Progenitor cell of endocrine pancreas (in vitro differentiated cells): ENCODE results near the gene NFIC. TPM values are rescaled to one million over a fixed set of nuclear protein-coding genes. Genes with fewer than 3 reads are reported as not detected.
"Not testable (repeated sequence)": the region's sequence is repeated elsewhere in the genome, so short reads cannot be mapped to it uniquely, and the experiment has no call there.

Source experiments
- DNase-seq: peaks from one replicate; pipeline ENCODE4 v3.0.0; 2021; ENCODE audit warnings: low spot score; ENCODE audit not compliant: unreplicated experiment
- H3K27ac Mint-ChIP-seq: 2 replicates; pipeline ENCODE4 v1.8.0; 2021; ENCODE audit warnings: mild to moderate bottlenecking, moderate library complexity, mixed read lengths
- H3K27me3 Mint-ChIP-seq: 2 replicates; pipeline ENCODE4 v1.8.0; 2021; ENCODE audit warnings: mixed read lengths
- H3K36me3 Mint-ChIP-seq: 2 replicates; pipeline ENCODE4 v1.8.0; 2022; ENCODE audit warnings: mixed read lengths; ENCODE audit not compliant: insufficient read depth
- H3K4me1 Mint-ChIP-seq: 2 replicates; pipeline ENCODE4 v1.8.0; 2021; ENCODE audit warnings: low read depth, mixed read lengths
- H3K4me3 Mint-ChIP-seq: 2 replicates; pipeline ENCODE4 v1.8.0; 2021; ENCODE audit warnings: low read depth, mild to moderate bottlenecking, moderate library complexity, mixed read lengths
- H3K9me3 Mint-ChIP-seq: 2 replicates; pipeline ENCODE4 v1.8.0; 2021; ENCODE audit warnings: low read depth, mixed read lengths
- CTCF ChIP-seq: fragments of 200-600 bp; sonication (generic); IDR thresholded peaks from one replicate; pipeline ENCODE4 v1.5.0; 2021; ENCODE audit warnings: antibody characterized with exemption, mild to moderate bottlenecking; ENCODE audit not compliant: unreplicated experiment
- total RNA-seq: library from RNA; stranded (reverse); gene quantifications from 2 replicates; pipeline ENCODE4 v1.2.1, GENCODE V29; 2021

The NFIC gene
- total RNA-seq, 1 donor from 2014 or later: 6.8 TPM

GRCh38 chr19:3346677-3347353 is 19.6 kb upstream of the NFIC start:
- no peak overlapping the region for H3K27ac Mint-ChIP-seq
- H3K9me3 Mint-ChIP-seq: no peaks in the 10 kb centered on the region
- H3K36me3 Mint-ChIP-seq: no peaks in the 10 kb centered on the region
- no peaks in the 10 kb centered on the region for H3K4me1 Mint-ChIP-seq
- DNase-seq: no peak
- no peak overlapping the region for H3K4me3 Mint-ChIP-seq
- TF ChIP-seq CTCF: no peak
- peaks cover 32% of the 10 kb centered on the region for H3K27me3 Mint-ChIP-seq

- Mint-ChIP-seq H3K27ac (no peak overlapping the region), H3K27me3 (peaks cover 38% of the 10 kb centered on the region), H3K36me3 (no peaks in the 10 kb centered on the region)
Measured at GRCh38 chr19:3348042-3348441, 18.3 kb upstream of the NFIC start.

GRCh38 chr19:3348469-3348868 is 17.9 kb upstream of the NFIC start:
- H3K27me3 Mint-ChIP-seq: peaks cover 42% of the 10 kb centered on the region
- H3K9me3 Mint-ChIP-seq, H3K4me1 Mint-ChIP-seq, H3K27ac Mint-ChIP-seq, H3K4me3 Mint-ChIP-seq, DNase-seq, H3K36me3 Mint-ChIP-seq: not testable (repeated sequence)

More at GRCh38 chr19:3348042-3348441, 18.3 kb upstream of the NFIC start:
- TF ChIP-seq CTCF: no peak
- DNase-seq: no peak
- H3K9me3 Mint-ChIP-seq: no peaks in the 10 kb centered on the region
- no peak overlapping the region for H3K4me3 Mint-ChIP-seq
- no peaks in the 10 kb centered on the region for H3K4me1 Mint-ChIP-seq

GRCh38 chr19:3350014-3350663 is 16.2 kb upstream of the NFIC start:
- Mint-ChIP-seq H3K27me3 (peaks cover 43% of the 10 kb centered on the region), H3K27ac (no peak overlapping the region), H3K4me3 (no peak overlapping the region), H3K4me1 (no peaks in the 10 kb centered on the region), H3K9me3 (peaks cover 4% of the 10 kb centered on the region), H3K36me3 (no peaks in the 10 kb centered on the region)
- no peak for TF ChIP-seq CTCF
- no peak for DNase-seq

- Mint-ChIP-seq H3K27me3 (peaks cover 58% of the 10 kb centered on the region), H3K4me3 (no peak overlapping the region), H3K9me3 (peaks cover 4% of the 10 kb centered on the region), H3K36me3 (no peaks in the 10 kb centered on the region), H3K4me1 (no peaks in the 10 kb centered on the region), H3K27ac (no peak overlapping the region)
- no peak for TF ChIP-seq CTCF
- no peak for DNase-seq
Measured at GRCh38 chr19:3351702-3352447, 14.5 kb upstream of the NFIC start.
